A673 (cell line): ENCODE results near the gene AGMO.

Experiments
- EZH2 ChIP-seq: fragments of 200-600 bp; sonication (generic); IDR thresholded peaks from 2 replicates; pipeline ENCODE4 v1.6.1; 2017; ENCODE audit warnings: borderline replicate concordance, low read depth, mild to moderate bottlenecking, mixed read lengths, antibody characterized with exemption, low read length; ENCODE audit not compliant: poor library complexity, severe bottlenecking
- TF ChIP-seq, protein P1 (sequence below): fragments of 300-800, 200-600 bp; sonication (generic); conservative IDR thresholded peaks from 2 replicates; pipeline ENCODE4 v1.5.1; 2017; ENCODE audit warnings: low read depth, mild to moderate bottlenecking, antibody characterized with exemption, low read length, moderate library complexity, mixed read lengths

GRCh38 chr7:15504351-15504750 lies 57.5 kb downstream of the AGMO start:
- TF ChIP-seq, protein P1, sequence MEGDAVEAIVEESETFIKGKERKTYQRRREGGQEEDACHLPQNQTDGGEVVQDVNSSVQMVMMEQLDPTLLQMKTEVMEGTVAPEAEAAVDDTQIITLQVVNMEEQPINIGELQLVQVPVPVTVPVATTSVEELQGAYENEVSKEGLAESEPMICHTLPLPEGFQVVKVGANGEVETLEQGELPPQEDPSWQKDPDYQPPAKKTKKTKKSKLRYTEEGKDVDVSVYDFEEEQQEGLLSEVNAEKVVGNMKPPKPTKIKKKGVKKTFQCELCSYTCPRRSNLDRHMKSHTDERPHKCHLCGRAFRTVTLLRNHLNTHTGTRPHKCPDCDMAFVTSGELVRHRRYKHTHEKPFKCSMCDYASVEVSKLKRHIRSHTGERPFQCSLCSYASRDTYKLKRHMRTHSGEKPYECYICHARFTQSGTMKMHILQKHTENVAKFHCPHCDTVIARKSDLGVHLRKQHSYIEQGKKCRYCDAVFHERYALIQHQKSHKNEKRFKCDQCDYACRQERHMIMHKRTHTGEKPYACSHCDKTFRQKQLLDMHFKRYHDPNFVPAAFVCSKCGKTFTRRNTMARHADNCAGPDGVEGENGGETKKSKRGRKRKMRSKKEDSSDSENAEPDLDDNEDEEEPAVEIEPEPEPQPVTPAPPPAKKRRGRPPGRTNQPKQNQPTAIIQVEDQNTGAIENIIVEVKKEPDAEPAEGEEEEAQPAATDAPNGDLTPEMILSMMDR: no peak
- no peak for TF ChIP-seq EZH2
